SK-N-SH (cell line): ENCODE measurements around the gene KCNK16. TPM values are rescaled to one million over a fixed set of nuclear protein-coding genes. Genes with fewer than 3 reads are reported as not detected.

ENCODE experiments used
- CTCF ChIA-PET: fragments of 300-600, 350-600 bp; formaldehyde crosslinking; extraction: SDS; loops from one replicate; lab custom pipeline; 2021; lab: Yijun Ruan, JAX
- POLR2A ChIA-PET: fragments of 350-600 bp; sonication (Branson Sonifier 250); formaldehyde crosslinking; extraction: SDS; loops from one replicate; lab custom pipeline; 2020; ENCODE audit warnings: antibody characterized with exemption, inconsistent platforms; lab: Yijun Ruan, JAX
- DNase-seq: peaks from one replicate; pipeline ENCODE4 v3.0.0; 2012
- H2AFZ ChIP-seq: fragments of 200-600 bp; sonication (generic); 2 replicates; pipeline ENCODE4 v1.8.1; 2016; ENCODE audit warnings: antibody characterized with exemption, mild to moderate bottlenecking, low read depth
- H3F3A ChIP-seq: fragments of 200-600 bp; sonication (generic); replicated peaks from 2 replicates; pipeline ENCODE3; 2016; ENCODE audit warnings: antibody characterized with exemption, mild to moderate bottlenecking; ENCODE audit not compliant: insufficient read depth
- H3K27ac ChIP-seq, 2 experiments: fragments of 200-500 bp in 1 of 2; fragments of 200-600 bp in 1 of 2; sonication (Bioruptor generic) in 1 of 2; sonication (generic), shearing (Covaris generic) in 1 of 2; 2 replicates each; pipeline versions ENCODE4 v1.5.1 to v1.6.1; 2014 to 2016; ENCODE audit warnings: low read depth in 2 of 2, inconsistent platforms in 1 of 2, low read length in 1 of 2, mild to moderate bottlenecking in 1 of 2, mixed read lengths in 1 of 2
- H3K27me3 ChIP-seq: fragments of 200-600 bp; sonication (generic), shearing (Covaris generic); 2 replicates; pipeline ENCODE4 v1.6.1; 2016; ENCODE audit warnings: mixed run types; ENCODE audit not compliant: insufficient read depth
- H3K36me3 ChIP-seq, 2 experiments: fragments of 200-500 bp in 1 of 2; fragments of 200-600 bp in 1 of 2; sonication (Bioruptor generic) in 1 of 2; sonication (generic) in 1 of 2; replicated peaks in 1 of 2; 2 replicates each; pipeline versions ENCODE3 to v1.5.1; 2014 to 2016; ENCODE audit warnings: low read length in 1 of 2, mild to moderate bottlenecking in 1 of 2; ENCODE audit not compliant: insufficient read depth in 2 of 2, control insufficient read depth in 1 of 2
- H3K4me1 ChIP-seq, 2 experiments: fragments of 200-500 bp in 1 of 2; fragments of 200-600 bp in 1 of 2; sonication (Bioruptor generic) in 1 of 2; sonication (generic), shearing (Covaris generic) in 1 of 2; 2 replicates each; pipeline versions ENCODE4 v1.5.1 to v1.6.1; 2014 to 2016; ENCODE audit warnings: low read depth in 1 of 2, low read length in 1 of 2, mixed run types in 1 of 2; ENCODE audit not compliant: insufficient read depth in 2 of 2, control insufficient read depth in 1 of 2
- H3K4me2 ChIP-seq: fragments of 200-600 bp; sonication (generic), shearing (Covaris generic); 2 replicates; pipeline ENCODE4 v1.6.1; 2017; ENCODE audit warnings: mixed run types
- H3K4me3 ChIP-seq, 2 experiments: fragments of 200-500 bp in 1 of 2; fragments of 200-600 bp in 1 of 2; sonication (Bioruptor generic) in 1 of 2; sonication (generic), shearing (Covaris generic) in 1 of 2; 2 replicates each; pipeline versions ENCODE4 v1.5.1 to v1.8.1; 2014 to 2016; ENCODE audit warnings: low read depth in 2 of 2, inconsistent platforms in 1 of 2, low read length in 1 of 2, mild to moderate bottlenecking in 1 of 2, mixed read lengths in 1 of 2, moderate library complexity in 1 of 2
- H3K79me2 ChIP-seq: fragments of 200-600 bp; sonication (generic); 2 replicates; pipeline ENCODE4 v1.8.1; 2017; ENCODE audit warnings: mild to moderate bottlenecking; ENCODE audit not compliant: insufficient read depth
- H3K9ac ChIP-seq: fragments of 200-600 bp; sonication (generic); 2 replicates; pipeline ENCODE4 v1.6.1; 2017; ENCODE audit warnings: mixed run types
- H3K9me2 ChIP-seq: fragments of 200-600 bp; sonication (generic); 2 replicates; pipeline ENCODE4 v1.6.1; 2017; ENCODE audit warnings: mixed run types
- H3K9me3 ChIP-seq: fragments of 200-600 bp; sonication (generic); 2 replicates; pipeline ENCODE4 v1.6.1; 2017; ENCODE audit warnings: mixed run types, mild to moderate bottlenecking, moderate library complexity
- H4K20me1 ChIP-seq: fragments of 200-600 bp; sonication (generic); 2 replicates; pipeline ENCODE4 v1.6.1; 2017; ENCODE audit warnings: mild to moderate bottlenecking, mixed run types; ENCODE audit not compliant: insufficient read depth
- CHD2 ChIP-seq: fragments of 150-350 bp; IDR thresholded peaks from 2 replicates; pipeline ENCODE4 v1.6.1; 2018; ENCODE audit warnings: low read length; ENCODE audit not compliant: partially characterized antibody
- EZH2phosphoT487 ChIP-seq: fragments of 200-600 bp; sonication (generic); IDR thresholded peaks from 2 replicates; pipeline ENCODE4 v1.6.1; 2017; ENCODE audit warnings: low read depth, mixed run types, mild to moderate bottlenecking, antibody characterized with exemption, moderate library complexity, borderline replicate concordance
- FOSL2 ChIP-seq: IDR thresholded peaks from 2 replicates; pipeline ENCODE4 v1.4.0; 2012; ENCODE audit warnings: low read depth, mild to moderate bottlenecking, moderate library complexity, borderline replicate concordance
- FOXM1 ChIP-seq: IDR thresholded peaks from 2 replicates; pipeline ENCODE4 v1.4.0; 2012; ENCODE audit warnings: low read depth, mild to moderate bottlenecking
- GATA2 ChIP-seq: sonication (generic); formaldehyde crosslinking; IDR thresholded peaks from 2 replicates; pipeline ENCODE4 v1.5.0; 2020; ENCODE audit warnings: mild to moderate bottlenecking, missing genetic modification reagents
- JUND ChIP-seq: IDR thresholded peaks from 2 replicates; pipeline ENCODE4 v1.4.0; 2012
- MEF2A ChIP-seq: IDR thresholded peaks from 2 replicates; pipeline ENCODE4 v1.4.0; 2012; ENCODE audit warnings: low read depth, borderline replicate concordance
- POLR2AphosphoS5 ChIP-seq: IDR thresholded peaks from 2 replicates; pipeline ENCODE4 v1.6.1; 2012; ENCODE audit warnings: low read depth, low read length
- RAD21 ChIP-seq: IDR thresholded peaks from 2 replicates; pipeline ENCODE4 v1.6.1; 2012; ENCODE audit warnings: mild to moderate bottlenecking, low read length
- RCOR1 ChIP-seq: fragments of 150-350 bp; IDR thresholded peaks from 2 replicates; pipeline ENCODE4 v1.6.1; 2017; ENCODE audit warnings: antibody characterized with exemption, low read length
- RXRA ChIP-seq: IDR thresholded peaks from 2 replicates; pipeline ENCODE4 v1.4.0; 2012; ENCODE audit warnings: low read depth, mild to moderate bottlenecking, borderline replicate concordance
- TAF1 ChIP-seq: IDR thresholded peaks from 2 replicates; pipeline ENCODE4 v1.6.1; 2012; ENCODE audit warnings: low read depth, mild to moderate bottlenecking, low read length, moderate library complexity, borderline replicate concordance
- TEAD4 ChIP-seq: IDR thresholded peaks from 2 replicates; pipeline ENCODE4 v1.4.0; 2012; ENCODE audit warnings: mild to moderate bottlenecking, borderline replicate concordance; ENCODE audit not compliant: insufficient read depth
- YY1 ChIP-seq: IDR thresholded peaks from 2 replicates; pipeline ENCODE4 v1.4.0; 2012; ENCODE audit warnings: low read depth, mild to moderate bottlenecking
- WGBS: methylation state at CpG from one replicate; pipeline ENCODE4 v1.1.6; 2017; ENCODE audit warnings: low lambda C conversion rate; 5-methylcytosine and 5-hydroxymethylcytosine counted together
- polyA plus RNA-seq, 3 experiments: library from polyadenylated mRNA; depleted of rRNA; stranded (reverse); fragments of >200 nt; gene quantifications; 2 replicates each; pipeline ENCODE4 v1.2.3, GENCODE V29; 2012
- TF ChIP-seq, protein P1 (sequence below): fragments of 200-600 bp; sonication (generic); IDR thresholded peaks from 2 replicates; pipeline ENCODE4 v1.6.1; 2017; ENCODE audit warnings: antibody characterized with exemption, mild to moderate bottlenecking, moderate library complexity
- TF ChIP-seq, protein P2 (sequence below): IDR thresholded peaks from 2 replicates; pipeline ENCODE4 v1.4.0; 2012; ENCODE audit warnings: low read depth, borderline replicate concordance
- TF ChIP-seq, protein P3 (sequence below): IDR thresholded peaks from 2 replicates; pipeline ENCODE4 v1.4.0; 2012; ENCODE audit warnings: low read depth, borderline replicate concordance
- TF ChIP-seq, protein P4 (sequence below): fragments of 150-350 bp; IDR thresholded peaks from 2 replicates; pipeline ENCODE4 v1.6.1; 2017; ENCODE audit warnings: antibody characterized with exemption, low read length, low read depth, borderline replicate concordance
- TF ChIP-seq, protein P5 (sequence below): fragments of 150-350 bp; IDR thresholded peaks from 2 replicates; pipeline ENCODE4 v1.6.1; 2016; ENCODE audit warnings: mild to moderate bottlenecking, low read depth, low read length
- TF ChIP-seq, protein P6 (sequence below): IDR thresholded peaks from 2 replicates; pipeline ENCODE4 v1.4.0; 2012; ENCODE audit warnings: low read depth

Gene KCNK16
- polyA plus RNA-seq, 1 of the 3 experiments (the other 2 are of a cell fraction): not detected

DNA sequence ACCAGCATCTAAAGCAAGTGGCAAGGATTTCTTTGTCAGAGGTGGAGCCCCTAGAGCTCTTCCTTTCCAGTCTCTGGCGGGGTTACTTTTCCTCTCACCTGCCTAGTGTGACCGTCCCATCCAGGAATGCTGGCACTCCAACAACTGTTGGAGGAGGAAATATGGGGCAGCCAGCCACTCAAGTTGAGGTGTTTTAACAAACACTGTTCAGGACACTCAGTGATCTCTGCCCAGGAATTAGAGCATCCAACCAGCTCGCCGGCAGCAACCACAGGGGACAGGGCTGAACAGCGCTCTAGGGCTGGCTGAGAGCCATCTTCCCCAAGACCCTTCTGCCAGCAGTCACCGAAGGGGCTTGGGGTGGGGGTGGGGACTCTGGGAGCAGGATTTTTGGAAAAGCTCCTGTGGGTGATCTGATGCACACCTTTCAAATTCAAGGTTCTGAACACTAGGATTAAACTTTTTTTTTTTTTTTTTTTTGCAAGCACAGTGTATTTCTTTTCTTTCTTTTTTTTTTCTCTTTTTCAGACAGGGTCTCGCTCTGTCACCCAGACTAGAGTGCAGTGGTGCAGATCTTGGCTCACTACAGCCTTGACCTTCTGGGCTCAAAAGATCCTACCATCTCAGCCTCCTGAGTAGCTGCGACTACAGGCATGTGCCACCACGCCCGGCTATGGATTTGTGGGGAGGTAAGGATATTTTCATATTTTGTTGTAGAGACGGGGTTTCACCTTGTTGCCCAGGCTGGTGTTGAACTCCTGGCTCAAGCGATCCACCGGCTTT is 28.4 kb upstream of the KCNK16 start:
- Histone ChIP-seq H3K9me2 (no peaks in the 10 kb centered on the region), H3K4me2 (no peak overlapping the region), H2AFZ (no peak overlapping the region), H3K9me3 (no peaks in the 10 kb centered on the region), H3K9ac (no peak overlapping the region), H3F3A (no peaks in the 10 kb centered on the region), H3K27ac (no peak overlapping the region), H3K27me3 (no peaks in the 10 kb centered on the region)
- DNase-seq: no peak
- TF ChIP-seq YY1: no peak
- TF ChIP-seq RXRA: no peak
- TF ChIP-seq, protein P1, sequence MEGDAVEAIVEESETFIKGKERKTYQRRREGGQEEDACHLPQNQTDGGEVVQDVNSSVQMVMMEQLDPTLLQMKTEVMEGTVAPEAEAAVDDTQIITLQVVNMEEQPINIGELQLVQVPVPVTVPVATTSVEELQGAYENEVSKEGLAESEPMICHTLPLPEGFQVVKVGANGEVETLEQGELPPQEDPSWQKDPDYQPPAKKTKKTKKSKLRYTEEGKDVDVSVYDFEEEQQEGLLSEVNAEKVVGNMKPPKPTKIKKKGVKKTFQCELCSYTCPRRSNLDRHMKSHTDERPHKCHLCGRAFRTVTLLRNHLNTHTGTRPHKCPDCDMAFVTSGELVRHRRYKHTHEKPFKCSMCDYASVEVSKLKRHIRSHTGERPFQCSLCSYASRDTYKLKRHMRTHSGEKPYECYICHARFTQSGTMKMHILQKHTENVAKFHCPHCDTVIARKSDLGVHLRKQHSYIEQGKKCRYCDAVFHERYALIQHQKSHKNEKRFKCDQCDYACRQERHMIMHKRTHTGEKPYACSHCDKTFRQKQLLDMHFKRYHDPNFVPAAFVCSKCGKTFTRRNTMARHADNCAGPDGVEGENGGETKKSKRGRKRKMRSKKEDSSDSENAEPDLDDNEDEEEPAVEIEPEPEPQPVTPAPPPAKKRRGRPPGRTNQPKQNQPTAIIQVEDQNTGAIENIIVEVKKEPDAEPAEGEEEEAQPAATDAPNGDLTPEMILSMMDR: no peak
- no peak for TF ChIP-seq RCOR1
- TF ChIP-seq FOXM1: no peak
- TF ChIP-seq RAD21: no peak
- TF ChIP-seq MEF2A: no peak
- no peak for TF ChIP-seq TEAD4
- TF ChIP-seq, protein P2, sequence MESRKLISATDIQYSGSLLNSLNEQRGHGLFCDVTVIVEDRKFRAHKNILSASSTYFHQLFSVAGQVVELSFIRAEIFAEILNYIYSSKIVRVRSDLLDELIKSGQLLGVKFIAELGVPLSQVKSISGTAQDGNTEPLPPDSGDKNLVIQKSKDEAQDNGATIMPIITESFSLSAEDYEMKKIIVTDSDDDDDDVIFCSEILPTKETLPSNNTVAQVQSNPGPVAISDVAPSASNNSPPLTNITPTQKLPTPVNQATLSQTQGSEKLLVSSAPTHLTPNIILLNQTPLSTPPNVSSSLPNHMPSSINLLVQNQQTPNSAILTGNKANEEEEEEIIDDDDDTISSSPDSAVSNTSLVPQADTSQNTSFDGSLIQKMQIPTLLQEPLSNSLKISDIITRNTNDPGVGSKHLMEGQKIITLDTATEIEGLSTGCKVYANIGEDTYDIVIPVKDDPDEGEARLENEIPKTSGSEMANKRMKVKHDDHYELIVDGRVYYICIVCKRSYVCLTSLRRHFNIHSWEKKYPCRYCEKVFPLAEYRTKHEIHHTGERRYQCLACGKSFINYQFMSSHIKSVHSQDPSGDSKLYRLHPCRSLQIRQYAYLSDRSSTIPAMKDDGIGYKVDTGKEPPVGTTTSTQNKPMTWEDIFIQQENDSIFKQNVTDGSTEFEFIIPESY: no peak
- TF ChIP-seq, protein P3, sequence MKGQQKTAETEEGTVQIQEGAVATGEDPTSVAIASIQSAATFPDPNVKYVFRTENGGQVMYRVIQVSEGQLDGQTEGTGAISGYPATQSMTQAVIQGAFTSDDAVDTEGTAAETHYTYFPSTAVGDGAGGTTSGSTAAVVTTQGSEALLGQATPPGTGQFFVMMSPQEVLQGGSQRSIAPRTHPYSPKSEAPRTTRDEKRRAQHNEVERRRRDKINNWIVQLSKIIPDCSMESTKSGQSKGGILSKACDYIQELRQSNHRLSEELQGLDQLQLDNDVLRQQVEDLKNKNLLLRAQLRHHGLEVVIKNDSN: no peak
- no peak for TF ChIP-seq GATA2 (CRISPR knock-in tag)
- no peak for TF ChIP-seq TAF1
- no peak for TF ChIP-seq FOSL2
- TF ChIP-seq POLR2AphosphoS5: no peak
- TF ChIP-seq, protein P4, sequence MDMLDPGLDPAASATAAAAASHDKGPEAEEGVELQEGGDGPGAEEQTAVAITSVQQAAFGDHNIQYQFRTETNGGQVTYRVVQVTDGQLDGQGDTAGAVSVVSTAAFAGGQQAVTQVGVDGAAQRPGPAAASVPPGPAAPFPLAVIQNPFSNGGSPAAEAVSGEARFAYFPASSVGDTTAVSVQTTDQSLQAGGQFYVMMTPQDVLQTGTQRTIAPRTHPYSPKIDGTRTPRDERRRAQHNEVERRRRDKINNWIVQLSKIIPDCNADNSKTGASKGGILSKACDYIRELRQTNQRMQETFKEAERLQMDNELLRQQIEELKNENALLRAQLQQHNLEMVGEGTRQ: no peak
- TF ChIP-seq EZH2phosphoT487: no peak
- TF ChIP-seq, protein P5, sequence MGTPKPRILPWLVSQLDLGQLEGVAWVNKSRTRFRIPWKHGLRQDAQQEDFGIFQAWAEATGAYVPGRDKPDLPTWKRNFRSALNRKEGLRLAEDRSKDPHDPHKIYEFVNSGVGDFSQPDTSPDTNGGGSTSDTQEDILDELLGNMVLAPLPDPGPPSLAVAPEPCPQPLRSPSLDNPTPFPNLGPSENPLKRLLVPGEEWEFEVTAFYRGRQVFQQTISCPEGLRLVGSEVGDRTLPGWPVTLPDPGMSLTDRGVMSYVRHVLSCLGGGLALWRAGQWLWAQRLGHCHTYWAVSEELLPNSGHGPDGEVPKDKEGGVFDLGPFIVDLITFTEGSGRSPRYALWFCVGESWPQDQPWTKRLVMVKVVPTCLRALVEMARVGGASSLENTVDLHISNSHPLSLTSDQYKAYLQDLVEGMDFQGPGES: no peak
- TF ChIP-seq, protein P6, sequence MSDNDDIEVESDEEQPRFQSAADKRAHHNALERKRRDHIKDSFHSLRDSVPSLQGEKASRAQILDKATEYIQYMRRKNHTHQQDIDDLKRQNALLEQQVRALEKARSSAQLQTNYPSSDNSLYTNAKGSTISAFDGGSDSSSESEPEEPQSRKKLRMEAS: no peak
- no peak for TF ChIP-seq CHD2
- TF ChIP-seq JUND: no peak
- TF ChIP-seq, all 33 proteins: peak for 0
- Histone ChIP-seq H3K4me1 (no peaks in the 10 kb centered on the region; a peak in 1 of 4 replicates), H3K79me2 (no peaks in the 10 kb centered on the region), H3K4me3 (no peak overlapping the region), H4K20me1 (no peaks in the 10 kb centered on the region), H3K36me3 (no peaks in the 10 kb centered on the region)
- POLR2A ChIA-PET: no interaction called here
- 63% methylated on average over 11 of the region's 13 CpGs for WGBS
- CTCF ChIA-PET: interaction anchor here (1.3 to 8.1 kb wide), 3 partner anchors 12 to 542 kb away, joined by 3 to 62 read pairs (median 4); no protein-coding TSS in a partner anchor
